H1 (cell line): Measurements from ENCODE around the gene DAAM1. TPM values are rescaled to one million over a fixed set of nuclear protein-coding genes. Genes with fewer than 3 reads are reported as not detected.

Source experiments
- ASH2L ChIP-seq: fragments of 200-600, 300-600 bp; sonication (generic); IDR thresholded peaks from one replicate; pipeline ENCODE4 v1.7.1; 2017; ENCODE audit warnings: low read length
- KDM1A ChIP-seq: fragments of 200-600, 300-600 bp; sonication (generic); IDR thresholded peaks from 2 replicates; pipeline ENCODE4 v1.7.1; 2016; ENCODE audit warnings: mild to moderate bottlenecking, low read length, borderline replicate concordance
- KDM4A ChIP-seq: IDR thresholded peaks from one replicate; pipeline ENCODE4 v1.7.1; 2012; ENCODE audit warnings: low read depth, mild to moderate bottlenecking, moderate library complexity, low read length, inconsistent platforms; ENCODE audit not compliant: severe bottlenecking
- POLR2A ChIP-seq, 2 experiments: IDR thresholded peaks; 1 replicate in 1 of 2; 2 replicates in 1 of 2; pipeline ENCODE4 v1.6.1; 2011; ENCODE audit warnings: low read depth in 2 of 2, low read length in 2 of 2, mild to moderate bottlenecking in 2 of 2; ENCODE audit errors: control extremely low read depth in 1 of 2
- POU5F1 ChIP-seq: IDR thresholded peaks from 2 replicates; pipeline ENCODE4 v1.6.1; 2011; ENCODE audit warnings: low read depth, mild to moderate bottlenecking, low read length, moderate library complexity
- RAD21 ChIP-seq, 2 experiments: IDR thresholded peaks in 1 of 2; conservative IDR thresholded peaks in 1 of 2; 2 replicates each; pipeline ENCODE4 v1.6.1; 2011; ENCODE audit warnings: low read depth in 2 of 2, low read length in 2 of 2, improper control_type of control experiment in 1 of 2, inconsistent platforms in 1 of 2, mild to moderate bottlenecking in 1 of 2, moderate library complexity in 1 of 2
- SIRT6 ChIP-seq: IDR thresholded peaks from one replicate; pipeline ENCODE4 v1.7.1; 2012; ENCODE audit warnings: low read length, inconsistent platforms
- SP2 ChIP-seq: IDR thresholded peaks from 2 replicates; pipeline ENCODE4 v1.6.1; 2012; ENCODE audit warnings: mild to moderate bottlenecking, low read length, inconsistent platforms
- TEAD4 ChIP-seq: IDR thresholded peaks from 2 replicates; pipeline ENCODE4 v1.6.1; 2012; ENCODE audit warnings: low read depth, low read length, inconsistent platforms, mixed read lengths
- YY1 ChIP-seq: IDR thresholded peaks from 2 replicates; pipeline ENCODE4 v1.6.1; 2011; ENCODE audit warnings: low read depth, mild to moderate bottlenecking, low read length
- polyA plus RNA-seq, 7 experiments: library from polyadenylated mRNA; depleted of rRNA in 3 of 7; stranded (reverse) in 5 of 7; unstranded in 2 of 7; fragments of >200 nt in 5 of 7; fragments of 200-250 nt in 2 of 7; gene quantifications; 1 replicate in 5 of 7; 2 replicates in 1 of 7; 4 replicates in 1 of 7; pipeline versions ENCODE4 v1.2.1 to v1.2.3, GENCODE V29; 2011 to 2013; ENCODE audit warnings: missing spikeins in 2 of 7, mixed read lengths in 2 of 7
- total RNA-seq: library from RNA; stranded (reverse); fragmentation: NEBNext Ultra II Directional; extraction: Animal tissue kit (Norgen Biotek cat#: 25700); gene quantifications from 2 replicates; pipeline ENCODE4 v1.2.1, GENCODE V29; 2021
- TF ChIP-seq, protein P1 (sequence below): fragments of 300-600 bp; sonication (generic); IDR thresholded peaks from 2 replicates; pipeline ENCODE4 v1.7.1; 2012; ENCODE audit warnings: low read length, moderate library complexity, mild to moderate bottlenecking, inconsistent platforms; ENCODE audit not compliant: insufficient replicate concordance
- TF ChIP-seq, protein P2 (sequence below): IDR thresholded peaks from 2 replicates; pipeline ENCODE4 v1.6.1; 2012; ENCODE audit warnings: inconsistent platforms

The DAAM1 gene
- total and polyA plus RNA-seq, 2 of the 8 experiments (the other 6 are each of a cell fraction or from before 2014, with no cell fraction given): 5.0 to 44.9 TPM

DNA sequence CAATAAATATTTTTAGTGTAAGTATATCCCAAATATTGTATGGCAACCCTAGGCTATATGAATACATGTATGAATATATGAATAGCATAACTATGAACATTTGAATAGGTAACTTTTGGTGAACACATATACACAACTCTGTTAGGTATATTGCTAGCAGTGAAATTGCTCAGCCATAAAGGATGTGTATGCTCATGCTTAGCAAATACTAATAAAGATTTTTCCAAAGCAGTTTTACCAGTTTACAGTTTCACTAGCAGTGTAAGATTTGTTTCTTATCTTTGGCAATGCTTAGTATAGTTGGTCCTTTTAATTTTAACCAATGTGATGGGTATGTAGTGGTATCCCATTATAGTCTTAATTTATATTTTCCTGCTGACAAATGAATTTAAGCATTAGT is 5.3 kb upstream of the DAAM1 start (continued):
- TF ChIP-seq, protein P1, sequence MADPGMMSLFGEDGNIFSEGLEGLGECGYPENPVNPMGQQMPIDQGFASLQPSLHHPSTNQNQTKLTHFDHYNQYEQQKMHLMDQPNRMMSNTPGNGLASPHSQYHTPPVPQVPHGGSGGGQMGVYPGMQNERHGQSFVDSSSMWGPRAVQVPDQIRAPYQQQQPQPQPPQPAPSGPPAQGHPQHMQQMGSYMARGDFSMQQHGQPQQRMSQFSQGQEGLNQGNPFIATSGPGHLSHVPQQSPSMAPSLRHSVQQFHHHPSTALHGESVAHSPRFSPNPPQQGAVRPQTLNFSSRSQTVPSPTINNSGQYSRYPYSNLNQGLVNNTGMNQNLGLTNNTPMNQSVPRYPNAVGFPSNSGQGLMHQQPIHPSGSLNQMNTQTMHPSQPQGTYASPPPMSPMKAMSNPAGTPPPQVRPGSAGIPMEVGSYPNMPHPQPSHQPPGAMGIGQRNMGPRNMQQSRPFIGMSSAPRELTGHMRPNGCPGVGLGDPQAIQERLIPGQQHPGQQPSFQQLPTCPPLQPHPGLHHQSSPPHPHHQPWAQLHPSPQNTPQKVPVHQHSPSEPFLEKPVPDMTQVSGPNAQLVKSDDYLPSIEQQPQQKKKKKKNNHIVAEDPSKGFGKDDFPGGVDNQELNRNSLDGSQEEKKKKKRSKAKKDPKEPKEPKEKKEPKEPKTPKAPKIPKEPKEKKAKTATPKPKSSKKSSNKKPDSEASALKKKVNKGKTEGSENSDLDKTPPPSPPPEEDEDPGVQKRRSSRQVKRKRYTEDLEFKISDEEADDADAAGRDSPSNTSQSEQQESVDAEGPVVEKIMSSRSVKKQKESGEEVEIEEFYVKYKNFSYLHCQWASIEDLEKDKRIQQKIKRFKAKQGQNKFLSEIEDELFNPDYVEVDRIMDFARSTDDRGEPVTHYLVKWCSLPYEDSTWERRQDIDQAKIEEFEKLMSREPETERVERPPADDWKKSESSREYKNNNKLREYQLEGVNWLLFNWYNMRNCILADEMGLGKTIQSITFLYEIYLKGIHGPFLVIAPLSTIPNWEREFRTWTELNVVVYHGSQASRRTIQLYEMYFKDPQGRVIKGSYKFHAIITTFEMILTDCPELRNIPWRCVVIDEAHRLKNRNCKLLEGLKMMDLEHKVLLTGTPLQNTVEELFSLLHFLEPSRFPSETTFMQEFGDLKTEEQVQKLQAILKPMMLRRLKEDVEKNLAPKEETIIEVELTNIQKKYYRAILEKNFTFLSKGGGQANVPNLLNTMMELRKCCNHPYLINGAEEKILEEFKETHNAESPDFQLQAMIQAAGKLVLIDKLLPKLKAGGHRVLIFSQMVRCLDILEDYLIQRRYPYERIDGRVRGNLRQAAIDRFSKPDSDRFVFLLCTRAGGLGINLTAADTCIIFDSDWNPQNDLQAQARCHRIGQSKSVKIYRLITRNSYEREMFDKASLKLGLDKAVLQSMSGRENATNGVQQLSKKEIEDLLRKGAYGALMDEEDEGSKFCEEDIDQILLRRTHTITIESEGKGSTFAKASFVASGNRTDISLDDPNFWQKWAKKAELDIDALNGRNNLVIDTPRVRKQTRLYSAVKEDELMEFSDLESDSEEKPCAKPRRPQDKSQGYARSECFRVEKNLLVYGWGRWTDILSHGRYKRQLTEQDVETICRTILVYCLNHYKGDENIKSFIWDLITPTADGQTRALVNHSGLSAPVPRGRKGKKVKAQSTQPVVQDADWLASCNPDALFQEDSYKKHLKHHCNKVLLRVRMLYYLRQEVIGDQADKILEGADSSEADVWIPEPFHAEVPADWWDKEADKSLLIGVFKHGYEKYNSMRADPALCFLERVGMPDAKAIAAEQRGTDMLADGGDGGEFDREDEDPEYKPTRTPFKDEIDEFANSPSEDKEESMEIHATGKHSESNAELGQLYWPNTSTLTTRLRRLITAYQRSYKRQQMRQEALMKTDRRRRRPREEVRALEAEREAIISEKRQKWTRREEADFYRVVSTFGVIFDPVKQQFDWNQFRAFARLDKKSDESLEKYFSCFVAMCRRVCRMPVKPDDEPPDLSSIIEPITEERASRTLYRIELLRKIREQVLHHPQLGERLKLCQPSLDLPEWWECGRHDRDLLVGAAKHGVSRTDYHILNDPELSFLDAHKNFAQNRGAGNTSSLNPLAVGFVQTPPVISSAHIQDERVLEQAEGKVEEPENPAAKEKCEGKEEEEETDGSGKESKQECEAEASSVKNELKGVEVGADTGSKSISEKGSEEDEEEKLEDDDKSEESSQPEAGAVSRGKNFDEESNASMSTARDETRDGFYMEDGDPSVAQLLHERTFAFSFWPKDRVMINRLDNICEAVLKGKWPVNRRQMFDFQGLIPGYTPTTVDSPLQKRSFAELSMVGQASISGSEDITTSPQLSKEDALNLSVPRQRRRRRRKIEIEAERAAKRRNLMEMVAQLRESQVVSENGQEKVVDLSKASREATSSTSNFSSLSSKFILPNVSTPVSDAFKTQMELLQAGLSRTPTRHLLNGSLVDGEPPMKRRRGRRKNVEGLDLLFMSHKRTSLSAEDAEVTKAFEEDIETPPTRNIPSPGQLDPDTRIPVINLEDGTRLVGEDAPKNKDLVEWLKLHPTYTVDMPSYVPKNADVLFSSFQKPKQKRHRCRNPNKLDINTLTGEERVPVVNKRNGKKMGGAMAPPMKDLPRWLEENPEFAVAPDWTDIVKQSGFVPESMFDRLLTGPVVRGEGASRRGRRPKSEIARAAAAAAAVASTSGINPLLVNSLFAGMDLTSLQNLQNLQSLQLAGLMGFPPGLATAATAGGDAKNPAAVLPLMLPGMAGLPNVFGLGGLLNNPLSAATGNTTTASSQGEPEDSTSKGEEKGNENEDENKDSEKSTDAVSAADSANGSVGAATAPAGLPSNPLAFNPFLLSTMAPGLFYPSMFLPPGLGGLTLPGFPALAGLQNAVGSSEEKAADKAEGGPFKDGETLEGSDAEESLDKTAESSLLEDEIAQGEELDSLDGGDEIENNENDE: no peak
- TF ChIP-seq KDM1A (no peak), TEAD4 (no peak), SIRT6 (no peak), YY1 (no peak), POLR2A (IDR thresholded peaks at IDR 0.05; ENCODE audit: control extremely low read depth in 1 of 2, low read depth in 2 of 2, low read length in 2 of 2) (no peak), RAD21 (IDR thresholded peaks at IDR 0.05 in 1 of 2, conservative IDR thresholded peaks at IDR 0.05 in 1 of 2; ENCODE audit: low read depth in 2 of 2, low read length in 2 of 2) (no peak), KDM4A (no peak), POU5F1 (no peak), ASH2L (no peak), SP2 (no peak)
- TF ChIP-seq, protein P2, sequence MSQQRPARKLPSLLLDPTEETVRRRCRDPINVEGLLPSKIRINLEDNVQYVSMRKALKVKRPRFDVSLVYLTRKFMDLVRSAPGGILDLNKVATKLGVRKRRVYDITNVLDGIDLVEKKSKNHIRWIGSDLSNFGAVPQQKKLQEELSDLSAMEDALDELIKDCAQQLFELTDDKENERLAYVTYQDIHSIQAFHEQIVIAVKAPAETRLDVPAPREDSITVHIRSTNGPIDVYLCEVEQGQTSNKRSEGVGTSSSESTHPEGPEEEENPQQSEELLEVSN: no peak
